Esophagus squamous epithelium (tissue), 4 donors: ENCODE measurements around the gene EZH2.

Experiments used
- POLR2A ChIP-seq, 4 donors: fragments of 450-650 bp; IDR thresholded peaks; one replicate each; pipeline ENCODE4 v1.6.1; 2017; ENCODE audit warnings: antibody characterized with exemption in 4 of 4, mild to moderate bottlenecking in 4 of 4, moderate library complexity in 3 of 4
- TF ChIP-seq, protein P1 (sequence below), 6 experiments: fragments of 450-650 bp in 4 of 6; fragments of 200-600 bp in 2 of 6; sonication (generic) in 2 of 6; IDR thresholded peaks; one replicate each; pipeline ENCODE4 v1.5.1; 2016 to 2019; ENCODE audit warnings: antibody characterized with exemption in 6 of 6, mild to moderate bottlenecking in 4 of 6, moderate library complexity in 4 of 6

DNA sequence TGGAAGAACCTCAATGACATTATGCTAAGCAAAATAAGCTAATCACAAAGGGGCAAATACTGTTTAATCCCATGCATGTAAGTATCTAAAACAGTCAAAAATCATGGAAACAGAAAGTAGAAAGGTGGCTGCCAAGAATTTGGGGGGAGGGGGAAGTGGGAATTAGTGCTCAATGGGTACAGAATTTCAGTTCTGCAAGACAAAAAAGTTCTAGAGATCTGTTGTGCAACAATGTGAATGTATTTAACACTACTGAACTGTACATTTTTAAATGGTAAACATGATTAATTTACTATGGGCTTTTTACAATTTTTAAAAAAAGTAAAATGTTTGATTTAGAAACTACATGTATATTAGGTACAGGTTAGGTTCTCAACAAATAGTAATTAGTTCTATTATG is 11.9 kb downstream of the EZH2 start:
- TF ChIP-seq, protein P1, sequence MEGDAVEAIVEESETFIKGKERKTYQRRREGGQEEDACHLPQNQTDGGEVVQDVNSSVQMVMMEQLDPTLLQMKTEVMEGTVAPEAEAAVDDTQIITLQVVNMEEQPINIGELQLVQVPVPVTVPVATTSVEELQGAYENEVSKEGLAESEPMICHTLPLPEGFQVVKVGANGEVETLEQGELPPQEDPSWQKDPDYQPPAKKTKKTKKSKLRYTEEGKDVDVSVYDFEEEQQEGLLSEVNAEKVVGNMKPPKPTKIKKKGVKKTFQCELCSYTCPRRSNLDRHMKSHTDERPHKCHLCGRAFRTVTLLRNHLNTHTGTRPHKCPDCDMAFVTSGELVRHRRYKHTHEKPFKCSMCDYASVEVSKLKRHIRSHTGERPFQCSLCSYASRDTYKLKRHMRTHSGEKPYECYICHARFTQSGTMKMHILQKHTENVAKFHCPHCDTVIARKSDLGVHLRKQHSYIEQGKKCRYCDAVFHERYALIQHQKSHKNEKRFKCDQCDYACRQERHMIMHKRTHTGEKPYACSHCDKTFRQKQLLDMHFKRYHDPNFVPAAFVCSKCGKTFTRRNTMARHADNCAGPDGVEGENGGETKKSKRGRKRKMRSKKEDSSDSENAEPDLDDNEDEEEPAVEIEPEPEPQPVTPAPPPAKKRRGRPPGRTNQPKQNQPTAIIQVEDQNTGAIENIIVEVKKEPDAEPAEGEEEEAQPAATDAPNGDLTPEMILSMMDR (IDR thresholded peaks at IDR 0.05), result no peak
- TF ChIP-seq POLR2A (IDR thresholded peaks at IDR 0.05), result no peak
